T-helper 2 cell (primary cell): ENCODE results near the gene PFN1.

Source experiments
- DNase-seq, 5 experiments: peaks; one replicate each; pipeline versions ENCODE4 v3.0.0 to v3.0.0-alpha.2; 2012 to 2022

Gene PFN1

GRCh38 chr17:4967539-4968485 is 19.5 kb upstream of the PFN1 start, which contains the start of gene SPAG7:
SPAG7 (minus strand) TSS chr17:4967817; CDS start chr17:4967804, 13 bp downstream.
- DNase-seq: peak; percentile 80 to 97 (median 88)

- DNase-seq: peak; percentile 71 to 100 (median 89)
Measured at GRCh38 chr17:4966844-4967538, 18.7 kb upstream of the PFN1 start.

- no peak for DNase-seq
Measured at GRCh38 chr17:4965311-4965986, 17.1 kb upstream of the PFN1 start.

GRCh38 chr17:4960279-4960922 is 12.1 kb upstream of the PFN1 start:
- DNase-seq: no peak

- DNase-seq: no peak
Measured at GRCh38 chr17:4959261-4959965, 11.1 kb upstream of the PFN1 start.

GRCh38 chr17:4958102-4958501 is 9.8 kb upstream of the PFN1 start:
- no peak for DNase-seq

- DNase-seq: peak in 2 of 5 experiments; percentile 27 to 48
Measured at GRCh38 chr17:4956493-4957061, 8.2 kb upstream of the PFN1 start.

- DNase-seq: no peak
Measured at GRCh38 chr17:4955091-4955490, 6.8 kb upstream of the PFN1 start.

GRCh38 chr17:4953451-4953961 is 5.2 kb upstream of the PFN1 start:
- DNase-seq: no peak

GRCh38 chr17:4951486-4951885 is 3.2 kb upstream of the PFN1 start:
- no peak for DNase-seq

GRCh38 chr17:4950746-4951204 is 2.4 kb upstream of the PFN1 start, which contains the start of gene ENO3:
ENO3 (plus strand) TSS chr17:4951119; CDS start chr17:4951830, 711 bp downstream.
- no peak for DNase-seq

GRCh38 chr17:4950075-4950745 is 1.9 kb upstream of the PFN1 start:
- DNase-seq: no peak

GRCh38 chr17:4949321-4950074 is 1.2 kb upstream of the PFN1 start:
- peak in 4 of 5 experiments; percentile 46 to 94 (median 74) for DNase-seq

- DNase-seq: peak; percentile 36 to 93 (median 61)
Measured at GRCh38 chr17:4948931-4949320, 596 bp upstream of the PFN1 start.

- peak; percentile 46 to 89 (median 59) for DNase-seq
Measured at GRCh38 chr17:4947411-4948165, 742 bp downstream of the PFN1 start.

GRCh38 chr17:4947010-4947410 is 1.3 kb downstream of the PFN1 start:
- DNase-seq: no peak

- no peak for DNase-seq
Measured at GRCh38 chr17:4946312-4946976, 1.9 kb downstream of the PFN1 start.

GRCh38 chr17:4945944-4946280 is 2.4 kb downstream of the PFN1 start:
- no peak for DNase-seq
